ENCODE data around the gene MED6.

MED6 gene

GRCh38 chr14:70631948-70632347 lies 31.5 kb upstream of the MED6 start:
- ChIA-PET POLR2A (no interaction called here), CTCF (interaction anchor here (1.3 kb wide), 1 partner anchor 186 kb away, joined by 4 read pairs; no protein-coding TSS in a partner anchor)
- no peak overlapping the region for H3K4me3 ChIP-seq (ENCODE audit: low read depth, low read length)
- DNase-seq (ENCODE audit: low read depth, low spot score): no peak
- no peak for TF ChIP-seq CTCF (IDR thresholded peaks at IDR 0.05; ENCODE audit: insufficient read depth, low read length, missing control alignments)

DNA sequence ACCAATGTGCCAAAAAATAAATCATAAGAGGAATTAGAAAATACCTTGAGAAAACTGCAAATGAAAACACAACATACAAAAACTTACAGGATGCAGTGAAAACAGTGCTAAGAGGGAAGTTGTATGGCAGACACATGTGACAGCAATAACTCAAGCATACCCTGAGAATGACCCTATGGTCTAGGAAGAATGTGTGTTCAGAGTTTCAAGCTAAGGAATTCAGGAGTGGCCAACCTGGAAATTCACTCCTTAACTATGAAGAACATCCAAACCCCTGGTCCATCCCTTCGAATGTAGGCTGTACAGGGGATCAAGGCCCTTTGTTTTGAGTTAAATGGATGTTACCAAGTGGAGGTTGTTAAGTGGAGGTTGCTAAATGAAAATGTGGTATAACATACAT lies 24.5 kb upstream of the MED6 start:
- TF ChIP-seq CTCF (IDR thresholded peaks at IDR 0.05; ENCODE audit: insufficient read depth, low read length, missing control alignments): no peak
- H3K4me3 ChIP-seq (ENCODE audit: low read depth, low read length): no peak overlapping the region
- no peak for DNase-seq (ENCODE audit: low read depth, low spot score)
- CTCF ChIA-PET: interaction anchor here (0.9 to 1.6 kb wide), 3 partner anchors 86 to 193 kb away, joined by 3 to 5 read pairs (median 4); no protein-coding TSS in a partner anchor
- POLR2A ChIA-PET: no interaction called here

DNA sequence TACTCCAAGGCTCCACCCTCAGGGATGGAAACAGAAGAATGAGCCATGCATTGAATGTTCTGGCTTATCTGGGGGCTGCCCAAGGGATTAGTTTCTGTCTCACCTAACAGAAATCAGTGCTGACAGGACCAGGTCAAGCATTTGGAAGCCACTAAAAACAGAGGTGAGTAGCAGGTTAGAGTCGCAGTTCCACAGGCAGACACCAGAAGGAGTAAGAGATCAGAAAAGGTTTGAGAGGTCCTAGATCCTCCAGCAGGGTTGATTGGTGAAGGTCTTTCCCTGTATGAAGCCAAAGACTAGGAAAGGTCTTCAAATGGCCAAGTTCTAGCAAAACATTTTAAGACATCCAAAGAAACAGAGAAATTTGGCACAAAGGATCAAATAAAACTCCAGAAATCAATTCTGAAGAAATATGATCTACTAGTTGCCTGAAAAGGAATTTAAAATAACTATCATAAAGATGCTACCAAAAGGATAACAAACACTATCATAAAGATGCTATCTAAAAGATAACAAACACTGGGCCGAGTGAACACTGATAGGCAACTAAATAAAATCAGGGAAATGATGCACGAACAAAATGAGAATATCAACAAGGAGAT lies 21.8 kb upstream of the MED6 start:
- ChIA-PET CTCF (interaction anchor here (1.2 to 2.5 kb wide), 4 partner anchors 87 to 196 kb away, joined by 5 to 22 read pairs (median 11); no protein-coding TSS in a partner anchor), POLR2A (no interaction called here)
- no peak overlapping the region for H3K4me3 ChIP-seq (ENCODE audit: low read depth, low read length)
- TF ChIP-seq CTCF (IDR thresholded peaks at IDR 0.05; ENCODE audit: insufficient read depth, low read length, missing control alignments): peak; percentile 59
- no peak for DNase-seq (ENCODE audit: low read depth, low spot score)

- CTCF ChIA-PET: interaction anchor here (1.5 to 2.2 kb wide), 2 partner anchors 95 to 198 kb away, joined by 6 to 13 read pairs; no protein-coding TSS in a partner anchor
- no peak overlapping the region for H3K4me3 ChIP-seq (ENCODE audit: low read depth, low read length)
- POLR2A ChIA-PET: no interaction called here
- no peak for TF ChIP-seq CTCF (IDR thresholded peaks at IDR 0.05; ENCODE audit: insufficient read depth, low read length, missing control alignments)
- DNase-seq (ENCODE audit: low read depth, low spot score): no peak
Measured at GRCh38 chr14:70619708-70620107, 19.3 kb upstream of the MED6 start.

GRCh38 chr14:70618314-70618713 lies 17.9 kb upstream of the MED6 start:
- no peak for DNase-seq (ENCODE audit: low read depth, low spot score)
- no peak overlapping the region for H3K4me3 ChIP-seq (ENCODE audit: low read depth, low read length)

More at GRCh38 chr14:70618314-70618713, 17.9 kb upstream of the MED6 start:
- TF ChIP-seq CTCF (IDR thresholded peaks at IDR 0.05; ENCODE audit: insufficient read depth, low read length, missing control alignments): no peak
- CTCF ChIA-PET: interaction anchor here (1.1 to 1.2 kb wide), 2 partner anchors 90 to 198 kb away, joined by 3 to 4 read pairs; no protein-coding TSS in a partner anchor
- POLR2A ChIA-PET: no interaction called here

Measured in AG04449 (cell line).